KMS-11 (cell line): ENCODE measurements around the gene OSBPL5.

Experiments used
- H2AFZ ChIP-seq: fragments of 200-600 bp; sonication (generic); 2 replicates; pipeline ENCODE4 v1.6.1; 2016; ENCODE audit warnings: antibody characterized with exemption, mixed run types, low read depth
- H3K27ac ChIP-seq: fragments of 200-600 bp; sonication (generic); 2 replicates; pipeline ENCODE4 v1.6.1; 2016; ENCODE audit warnings: mild to moderate bottlenecking, mixed run types
- H3K27me3 ChIP-seq: fragments of 200-600 bp; sonication (generic); 2 replicates; pipeline ENCODE4 v1.6.1; 2017; ENCODE audit warnings: mild to moderate bottlenecking, low read depth, mixed run types, moderate library complexity; ENCODE audit not compliant: insufficient read depth
- H3K36me3 ChIP-seq: fragments of 200-600 bp; sonication (generic); 2 replicates; pipeline ENCODE4 v1.6.1; 2017; ENCODE audit warnings: mild to moderate bottlenecking, mixed run types; ENCODE audit not compliant: insufficient read depth
- H3K4me1 ChIP-seq: fragments of 200-600 bp; sonication (generic); 2 replicates; pipeline ENCODE4 v1.6.1; 2016; ENCODE audit warnings: mild to moderate bottlenecking, low read depth, mixed run types; ENCODE audit not compliant: poor library complexity, severe bottlenecking
- H3K4me2 ChIP-seq: fragments of 200-600 bp; sonication (generic); 2 replicates; pipeline ENCODE4 v1.7.0; 2016; ENCODE audit warnings: mild to moderate bottlenecking, mixed run types
- H3K4me3 ChIP-seq: fragments of 200-600 bp; sonication (generic); IDR thresholded peaks from 2 replicates; pipeline ENCODE4 v1.6.1; 2017; ENCODE audit warnings: low read depth, low read length, mixed read lengths; ENCODE audit not compliant: insufficient read depth
- H3K79me2 ChIP-seq: fragments of 200-600 bp; sonication (generic); 2 replicates; pipeline ENCODE4 v1.6.1; 2016; ENCODE audit warnings: low read depth, mixed run types; ENCODE audit not compliant: insufficient read depth
- H3K9ac ChIP-seq: fragments of 200-600 bp; sonication (generic); 2 replicates; pipeline ENCODE4 v1.6.1; 2016; ENCODE audit warnings: mild to moderate bottlenecking, mixed run types
- H4K20me1 ChIP-seq: fragments of 200-600 bp; sonication (generic); 2 replicates; pipeline ENCODE4 v1.6.1; 2016; ENCODE audit warnings: mild to moderate bottlenecking, mixed run types; ENCODE audit not compliant: insufficient read depth
- CTCF ChIP-seq: fragments of 200-600 bp; sonication (generic); conservative IDR thresholded peaks from 2 replicates; pipeline ENCODE4 v1.6.1; 2017; ENCODE audit warnings: low read depth, mild to moderate bottlenecking, antibody characterized with exemption, low read length, moderate library complexity, mixed read lengths

Gene OSBPL5

GRCh38 chr11:3191586-3192324 is 26.6 kb upstream of the OSBPL5 start:
- Histone ChIP-seq H4K20me1 (no peaks in the 10 kb centered on the region), H3K9ac (no peak overlapping the region), H3K79me2 (no peaks in the 10 kb centered on the region), H2AFZ (no peak overlapping the region), H3K27me3 (peaks cover 51% of the 10 kb centered on the region), H3K36me3 (no peaks in the 10 kb centered on the region), H3K4me3 (no peak overlapping the region), H3K27ac (no peak overlapping the region), H3K4me1 (no peaks in the 10 kb centered on the region), H3K4me2 (no peak overlapping the region)
- TF ChIP-seq CTCF, result no peak

- H3K9ac ChIP-seq, result no peak overlapping the region
- H3K4me1 ChIP-seq, result no peaks in the 10 kb centered on the region
- TF ChIP-seq CTCF, result no peak
- H3K36me3 ChIP-seq, result no peaks in the 10 kb centered on the region
- H3K79me2 ChIP-seq, result no peaks in the 10 kb centered on the region
- no peak overlapping the region for H3K27ac ChIP-seq
- H3K4me2 ChIP-seq, result no peak overlapping the region
- no peaks in the 10 kb centered on the region for H4K20me1 ChIP-seq
- no peak overlapping the region for H2AFZ ChIP-seq
- H3K4me3 ChIP-seq, result no peak overlapping the region
- peaks cover 41% of the 10 kb centered on the region for H3K27me3 ChIP-seq
These were observed 25.5 kb upstream of the OSBPL5 start for GRCh38 chr11:3190600-3190999.

GRCh38 chr11:3189886-3190583 is 24.9 kb upstream of the OSBPL5 start:
- no peak for TF ChIP-seq CTCF
- Histone ChIP-seq H2AFZ (no peak overlapping the region), H3K4me3 (no peak overlapping the region), H3K4me2 (no peak overlapping the region), H4K20me1 (no peaks in the 10 kb centered on the region), H3K27me3 (peaks cover 41% of the 10 kb centered on the region), H3K79me2 (no peaks in the 10 kb centered on the region), H3K4me1 (no peaks in the 10 kb centered on the region), H3K9ac (no peak overlapping the region), H3K36me3 (no peaks in the 10 kb centered on the region), H3K27ac (no peak overlapping the region)

GRCh38 chr11:3189196-3189843 is 24.2 kb upstream of the OSBPL5 start:
- Histone ChIP-seq H3K79me2 (no peaks in the 10 kb centered on the region), H3K36me3 (no peaks in the 10 kb centered on the region), H3K4me2 (no peak overlapping the region), H3K27ac (no peak overlapping the region), H3K4me1 (no peaks in the 10 kb centered on the region), H3K27me3 (peaks cover 37% of the 10 kb centered on the region), H3K9ac (no peak overlapping the region), H3K4me3 (no peak overlapping the region), H4K20me1 (no peaks in the 10 kb centered on the region), H2AFZ (no peak overlapping the region)
- no peak for TF ChIP-seq CTCF
